Naive thymus-derived CD8-positive, alpha-beta T cell (primary cell): ENCODE data around the gene DDX31. TPM values are rescaled to one million over a fixed set of nuclear protein-coding genes. Genes with fewer than 3 reads are reported as not detected.

Experiments
- ATAC-seq, 2 donors: fragments of 150-1000 bp; cut with Tn5 transposase in 1 of 2; sonication (Bioruptor Pico), chemical (Tn5 transposase) in 1 of 2; 1 replicate in 1 of 2; 2 replicates in 1 of 2; pipeline ENCODE4 v1.10.0; 2021; ENCODE audit warnings: mild to moderate bottlenecking in 2 of 2, moderate library complexity in 2 of 2
- POLR2A ChIA-PET: fragments of 350-600 bp; sonication (Branson Sonifier 250); formaldehyde crosslinking; loops from one replicate; lab custom pipeline; 2021; ENCODE audit warnings: antibody characterized with exemption; lab: Charles Lee
- DNase-seq, 10 donors: peaks; one replicate each; pipeline versions ENCODE4 v3.0.0 to v3.0.0-alpha.2; 2020 to 2022
- H3K27ac Mint-ChIP-seq, 10 donors: one replicate each; pipeline ENCODE4 v1.8.0; 2020 to 2022; ENCODE audit warnings: mild to moderate bottlenecking in 10 of 10, mixed read lengths in 10 of 10, moderate library complexity in 4 of 10, inconsistent platforms in 1 of 10
- H3K27me3 Mint-ChIP-seq, 5 donors: one replicate each; pipeline ENCODE4 v1.8.0; 2021 to 2022; ENCODE audit warnings: mixed read lengths in 5 of 5
- H3K36me3 Mint-ChIP-seq, 3 donors: one replicate each; pipeline ENCODE4 v1.8.0; 2020 to 2022; ENCODE audit warnings: mixed read lengths in 3 of 3, mild to moderate bottlenecking in 2 of 3, inconsistent platforms in 1 of 3
- H3K4me1 Mint-ChIP-seq, 4 donors: one replicate each; pipeline ENCODE4 v1.8.0; 2021 to 2022; ENCODE audit warnings: mixed read lengths in 4 of 4
- H3K4me3 Mint-ChIP-seq, 10 donors: one replicate each; pipeline ENCODE4 v1.8.0; 2020 to 2022; ENCODE audit warnings: mild to moderate bottlenecking in 10 of 10, mixed read lengths in 10 of 10, moderate library complexity in 6 of 10, inconsistent platforms in 1 of 10
- H3K9me3 Mint-ChIP-seq, 9 donors: one replicate each; pipeline ENCODE4 v1.8.0; 2020 to 2022; ENCODE audit warnings: mixed read lengths in 9 of 9, mild to moderate bottlenecking in 3 of 9, inconsistent platforms in 1 of 9, moderate library complexity in 1 of 9
- polyA plus RNA-seq, 3 donors: library from polyadenylated mRNA; unstranded; fragments of 300-500 nt; fragmentation: Illumina TruSeq; gene quantifications; one replicate each; pipeline ENCODE4 v1.2.3, GENCODE V29; 2021
- total RNA-seq, 8 experiments: library from RNA in 2 of 8; stranded (reverse) in 2 of 8; gene quantifications; one replicate each; pipeline ENCODE4 v1.2.3 and lab custom pipeline; 2021 to 2026

DDX31 gene
- total and polyA plus RNA-seq, 5 experiments from 2014 or later, result 6.2 to 25.2 (median 9.7) TPM

DNA sequence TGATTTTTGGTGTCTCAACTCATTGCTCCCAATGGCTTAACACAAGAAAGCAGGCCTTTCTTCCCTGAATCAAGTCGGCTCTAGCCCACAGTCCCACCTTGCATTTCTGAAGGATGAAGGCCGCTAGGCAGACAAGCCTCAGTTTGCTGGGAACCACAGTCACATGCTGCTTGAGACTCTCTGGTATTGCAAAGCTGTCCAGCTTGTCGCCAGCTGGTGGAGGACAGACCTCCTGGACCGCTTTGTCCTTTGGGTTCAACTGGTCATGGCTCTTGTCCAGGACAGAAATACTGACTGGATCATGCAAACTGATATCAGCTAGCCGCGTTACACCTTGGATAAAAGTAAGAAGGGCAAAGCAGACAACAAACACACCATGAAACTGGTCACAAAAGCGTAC, 23.1 kb downstream of the DDX31 start:
- no peaks in the 10 kb centered on the region for H3K27me3 Mint-ChIP-seq
- no peaks in the 10 kb centered on the region for H3K9me3 Mint-ChIP-seq
- no peak overlapping the region for H3K27ac Mint-ChIP-seq
- POLR2A ChIA-PET, result no interaction called here
- H3K4me3 Mint-ChIP-seq, result no peak overlapping the region
- peaks cover 0 to 97% (median 51%) of the 10 kb centered on the region in 3 donors for H3K36me3 Mint-ChIP-seq
- ATAC-seq (no peak), DNase-seq (no peak)
- no peaks in the 10 kb centered on the region for H3K4me1 Mint-ChIP-seq

DNA sequence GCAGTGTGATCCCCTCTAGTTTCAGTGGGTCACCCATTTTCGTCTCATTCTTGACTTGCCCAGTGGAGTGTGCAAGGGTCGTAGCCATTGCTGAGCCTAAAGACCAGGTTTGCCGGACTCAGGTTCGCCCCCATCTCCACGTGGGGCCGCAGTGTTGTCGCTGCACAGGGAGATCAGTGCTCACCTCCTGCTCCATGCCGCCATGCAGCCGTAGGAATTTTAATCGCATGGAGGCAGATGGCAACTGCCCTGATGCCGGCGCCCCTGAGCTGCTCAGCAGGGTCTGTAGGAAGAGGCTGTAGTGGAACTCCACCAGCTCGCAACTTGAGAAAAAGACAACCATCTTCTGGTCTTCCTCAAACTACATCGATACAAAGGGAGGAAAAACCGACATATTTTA, 24.1 kb downstream of the DDX31 start:
- ATAC-seq, result no peak
- POLR2A ChIA-PET, result no interaction called here
- Mint-ChIP-seq H3K36me3 (peaks cover 5 to 97% (median 59%) of the 10 kb centered on the region in 3 donors), H3K27ac (no peak overlapping the region), H3K9me3 (no peaks in the 10 kb centered on the region), H3K4me1 (no peaks in the 10 kb centered on the region), H3K27me3 (no peaks in the 10 kb centered on the region), H3K4me3 (no peak overlapping the region)
- DNase-seq, result no peak

DNA sequence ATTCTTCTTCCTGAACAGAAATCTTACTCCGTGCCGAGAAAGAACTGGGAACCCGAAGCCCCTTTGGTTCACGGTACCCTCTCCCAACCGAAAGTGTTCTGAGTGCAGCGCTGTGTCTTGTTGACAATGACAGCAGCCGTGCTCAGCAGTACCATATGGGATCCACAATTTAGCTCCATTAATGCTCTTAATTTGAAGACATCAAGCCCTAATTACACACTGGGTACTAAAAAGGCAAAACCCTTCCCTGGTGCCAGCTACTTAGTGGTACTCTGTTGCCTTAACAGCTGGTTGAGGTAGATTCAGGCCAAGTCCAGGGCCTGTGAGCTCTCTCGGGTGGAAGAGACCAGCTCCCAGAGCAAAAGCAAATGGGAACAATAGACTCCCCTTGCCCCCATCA, 24.5 kb downstream of the DDX31 start:
- Mint-ChIP-seq H3K4me3 (no peak overlapping the region), H3K4me1 (no peaks in the 10 kb centered on the region), H3K36me3 (peaks cover 5 to 97% (median 61%) of the 10 kb centered on the region in 3 donors), H3K27ac (no peak overlapping the region), H3K27me3 (no peaks in the 10 kb centered on the region), H3K9me3 (no peaks in the 10 kb centered on the region)
- no peak for DNase-seq
- ATAC-seq, result no peak
- POLR2A ChIA-PET, result no interaction called here

DNA sequence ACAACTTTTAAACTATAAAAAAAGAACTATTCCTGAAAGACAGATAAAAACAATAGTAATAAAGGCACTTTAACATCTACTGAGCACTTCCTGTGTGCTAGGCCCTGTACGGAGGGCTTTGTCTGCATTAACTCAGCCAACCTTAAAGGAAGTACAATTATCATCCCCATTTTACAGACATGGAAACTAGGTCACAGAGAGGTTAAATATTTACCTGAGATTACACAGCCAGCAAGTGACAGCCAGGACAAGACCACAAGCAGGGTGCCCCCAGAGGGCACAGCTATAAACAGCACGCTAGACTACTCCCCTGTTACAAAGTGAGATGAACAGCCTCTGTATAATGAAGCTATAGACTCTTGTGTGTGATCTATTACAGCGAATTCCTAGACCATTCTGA, 25.5 kb downstream of the DDX31 start:
- peaks cover 5 to 97% (median 58%) of the 10 kb centered on the region in 3 donors for H3K36me3 Mint-ChIP-seq
- no peak for ATAC-seq

DNA sequence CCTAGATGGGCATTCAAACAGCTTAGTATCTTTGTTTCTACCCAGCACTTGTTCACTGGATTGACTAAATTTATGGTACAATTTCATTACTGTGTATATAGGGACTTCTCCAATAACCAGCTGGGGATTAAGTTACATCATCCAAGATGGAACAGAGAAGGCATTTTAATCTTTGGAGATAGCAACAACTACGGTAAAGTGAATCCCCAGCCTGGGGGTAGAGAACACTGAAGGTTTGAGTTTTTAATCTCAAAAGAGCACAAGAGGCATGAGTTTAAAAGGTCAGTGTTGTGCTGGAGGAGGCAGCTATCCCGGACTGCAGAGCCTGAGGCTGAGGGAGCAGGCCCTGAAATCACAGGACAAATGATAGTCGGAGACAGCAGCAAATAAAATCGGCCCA, 28.6 kb downstream of the DDX31 start:
- DNase-seq (no peak), ATAC-seq (no peak)
- Mint-ChIP-seq H3K36me3 (peaks cover 9 to 96% (median 42%) of the 10 kb centered on the region in 3 donors), H3K4me1 (no peaks in the 10 kb centered on the region), H3K9me3 (no peaks in the 10 kb centered on the region), H3K27me3 (no peaks in the 10 kb centered on the region), H3K27ac (no peak overlapping the region), H3K4me3 (no peak overlapping the region)
- POLR2A ChIA-PET, result no interaction called here

More for the DNA sequence above, 25.5 kb downstream of the DDX31 start:
- no peaks in the 10 kb centered on the region for H3K27me3 Mint-ChIP-seq
- POLR2A ChIA-PET, result no interaction called here
- H3K27ac Mint-ChIP-seq, result no peak overlapping the region
- H3K4me1 Mint-ChIP-seq, result no peaks in the 10 kb centered on the region
- no peak for DNase-seq
- H3K4me3 Mint-ChIP-seq, result no peak overlapping the region
- H3K9me3 Mint-ChIP-seq, result no peaks in the 10 kb centered on the region

DNA sequence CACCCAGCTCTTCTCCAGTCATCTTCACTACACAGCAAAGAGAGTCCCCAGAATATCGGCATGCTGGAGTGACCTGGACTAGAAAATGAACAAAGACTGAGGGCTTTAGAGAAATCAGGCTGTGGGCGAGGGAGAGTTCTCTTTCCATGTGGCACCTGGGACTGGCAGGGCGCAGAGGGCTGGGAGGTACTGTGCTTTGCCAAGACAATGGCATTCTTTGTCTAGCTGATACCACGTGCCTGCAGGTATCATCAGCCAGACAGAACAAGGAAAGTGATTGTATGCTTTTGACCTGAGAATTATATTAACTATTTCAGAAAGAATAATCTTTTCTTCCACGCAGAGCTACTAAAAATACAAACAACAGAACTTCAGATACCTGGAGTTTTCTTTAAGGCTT, 30.5 kb downstream of the DDX31 start:
- H3K36me3 Mint-ChIP-seq, result peaks cover 9 to 93% (median 29%) of the 10 kb centered on the region in 3 donors
- H3K9me3 Mint-ChIP-seq, result no peaks in the 10 kb centered on the region
- H3K27ac Mint-ChIP-seq, result no peak overlapping the region
- H3K4me3 Mint-ChIP-seq, result no peak overlapping the region
- DNase-seq, result no peak
- POLR2A ChIA-PET, result no interaction called here
- H3K4me1 Mint-ChIP-seq, result no peaks in the 10 kb centered on the region
- H3K27me3 Mint-ChIP-seq, result no peaks in the 10 kb centered on the region
- no peak for ATAC-seq

DNA sequence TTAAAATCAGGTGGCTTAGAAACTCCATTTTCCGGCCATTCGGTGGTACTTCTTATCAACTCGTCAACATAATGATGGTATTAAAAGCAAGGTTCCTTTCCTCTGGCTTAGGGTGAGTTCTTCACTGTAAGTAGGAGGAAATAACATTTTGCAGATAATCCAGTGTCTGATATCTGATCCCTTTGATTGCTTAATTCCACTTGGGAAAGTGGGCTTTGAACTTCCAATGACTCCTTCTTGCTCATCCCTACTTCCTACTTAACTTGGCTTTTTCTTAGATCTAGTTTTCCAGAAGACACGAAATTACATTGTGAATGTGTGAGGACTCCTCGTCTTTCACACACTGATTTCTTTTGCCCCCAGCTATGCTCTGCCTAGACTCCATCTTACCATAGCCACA, 31.5 kb downstream of the DDX31 start:
- ATAC-seq, result no peak
- Mint-ChIP-seq H3K27me3 (no peaks in the 10 kb centered on the region), H3K27ac (no peak overlapping the region), H3K4me3 (no peak overlapping the region), H3K4me1 (no peaks in the 10 kb centered on the region), H3K36me3 (peaks cover 9 to 93% (median 27%) of the 10 kb centered on the region in 3 donors), H3K9me3 (no peaks in the 10 kb centered on the region)
- no peak for DNase-seq
- POLR2A ChIA-PET, result no interaction called here

DNA sequence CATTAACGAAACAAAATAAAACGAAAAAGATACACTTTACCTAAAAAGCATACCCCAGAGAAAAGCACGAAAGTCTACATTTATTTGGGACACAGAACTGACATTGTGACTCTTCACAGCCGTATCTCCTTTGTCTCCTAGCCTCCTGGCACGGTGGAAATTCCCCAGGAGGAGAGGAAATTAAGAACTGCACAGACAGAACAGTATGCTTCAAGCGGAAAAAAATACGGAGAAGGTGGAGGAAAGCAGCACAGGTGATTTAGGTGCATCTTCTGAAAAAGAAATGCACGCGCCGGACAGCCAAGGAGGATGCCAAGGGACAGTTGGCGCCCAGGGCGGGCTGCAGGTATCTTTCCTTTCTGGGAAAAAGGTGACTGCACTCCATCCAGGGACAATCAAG, 32.0 kb downstream of the DDX31 start:
- DNase-seq (no peak), ATAC-seq (no peak)
- H3K36me3 Mint-ChIP-seq, result peaks cover 9 to 92% (median 27%) of the 10 kb centered on the region in 3 donors
- no peaks in the 10 kb centered on the region for H3K4me1 Mint-ChIP-seq
- POLR2A ChIA-PET, result no interaction called here
- no peak overlapping the region for H3K27ac Mint-ChIP-seq
- H3K27me3 Mint-ChIP-seq, result no peaks in the 10 kb centered on the region
- H3K4me3 Mint-ChIP-seq, result no peak overlapping the region
- H3K9me3 Mint-ChIP-seq, result no peaks in the 10 kb centered on the region

DNA sequence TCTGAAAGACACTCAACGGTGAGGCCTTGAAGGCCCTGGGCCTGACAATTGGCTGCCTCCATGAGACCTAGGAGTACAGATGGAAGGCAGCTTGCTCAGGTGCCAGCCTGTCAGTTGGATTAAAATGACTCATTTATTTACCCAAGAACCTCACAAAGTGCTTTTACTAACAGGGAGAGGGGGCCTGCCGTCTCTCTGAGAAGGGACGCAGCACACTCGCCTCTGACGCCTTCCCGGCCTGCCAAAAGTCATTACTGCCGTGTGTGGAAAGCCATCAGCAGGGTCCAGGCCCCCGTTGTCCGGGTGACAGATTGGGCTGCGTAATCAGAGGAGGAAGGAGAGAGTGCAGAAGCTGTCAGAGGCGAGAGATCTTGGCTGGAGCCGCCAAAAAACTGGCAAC, 32.4 kb downstream of the DDX31 start:
- no peaks in the 10 kb centered on the region for H3K27me3 Mint-ChIP-seq

DNA sequence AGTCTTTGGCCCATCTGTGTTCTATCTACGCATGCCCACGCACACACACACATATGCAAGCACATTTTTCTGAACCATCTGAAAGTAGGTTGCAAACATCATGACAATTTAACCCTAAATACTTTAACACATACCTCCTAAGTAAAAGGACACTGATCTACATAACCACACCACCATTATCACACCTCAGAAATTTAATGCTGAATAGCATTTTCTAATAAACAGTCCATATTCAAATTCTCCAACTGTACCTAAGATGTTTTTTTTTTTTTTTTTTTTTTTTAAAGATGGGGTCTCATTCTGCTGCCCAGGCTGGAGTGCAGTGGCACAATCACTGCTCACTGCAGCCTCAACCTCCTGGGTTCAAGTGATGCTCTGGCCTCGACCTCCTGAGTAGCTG, 35.5 kb downstream of the DDX31 start:
- H3K36me3 Mint-ChIP-seq, result peaks cover 3 to 93% (median 26%) of the 10 kb centered on the region in 3 donors
- no peak overlapping the region for H3K4me3 Mint-ChIP-seq
- H3K27me3 Mint-ChIP-seq, result no peaks in the 10 kb centered on the region
- POLR2A ChIA-PET, result no interaction called here
- no peak overlapping the region for H3K27ac Mint-ChIP-seq
- ATAC-seq (no peak), DNase-seq (no peak)
- no peaks in the 10 kb centered on the region for H3K9me3 Mint-ChIP-seq
- H3K4me1 Mint-ChIP-seq, result no peaks in the 10 kb centered on the region

More for the DNA sequence above, 32.4 kb downstream of the DDX31 start:
- H3K4me1 Mint-ChIP-seq, result no peaks in the 10 kb centered on the region
- DNase-seq, result no peak
- H3K27ac Mint-ChIP-seq, result no peak overlapping the region
- H3K36me3 Mint-ChIP-seq, result peaks cover 9 to 92% (median 27%) of the 10 kb centered on the region in 3 donors
- ATAC-seq, result no peak
- H3K4me3 Mint-ChIP-seq, result no peak overlapping the region
- no peaks in the 10 kb centered on the region for H3K9me3 Mint-ChIP-seq
- POLR2A ChIA-PET, result no interaction called here

DNA sequence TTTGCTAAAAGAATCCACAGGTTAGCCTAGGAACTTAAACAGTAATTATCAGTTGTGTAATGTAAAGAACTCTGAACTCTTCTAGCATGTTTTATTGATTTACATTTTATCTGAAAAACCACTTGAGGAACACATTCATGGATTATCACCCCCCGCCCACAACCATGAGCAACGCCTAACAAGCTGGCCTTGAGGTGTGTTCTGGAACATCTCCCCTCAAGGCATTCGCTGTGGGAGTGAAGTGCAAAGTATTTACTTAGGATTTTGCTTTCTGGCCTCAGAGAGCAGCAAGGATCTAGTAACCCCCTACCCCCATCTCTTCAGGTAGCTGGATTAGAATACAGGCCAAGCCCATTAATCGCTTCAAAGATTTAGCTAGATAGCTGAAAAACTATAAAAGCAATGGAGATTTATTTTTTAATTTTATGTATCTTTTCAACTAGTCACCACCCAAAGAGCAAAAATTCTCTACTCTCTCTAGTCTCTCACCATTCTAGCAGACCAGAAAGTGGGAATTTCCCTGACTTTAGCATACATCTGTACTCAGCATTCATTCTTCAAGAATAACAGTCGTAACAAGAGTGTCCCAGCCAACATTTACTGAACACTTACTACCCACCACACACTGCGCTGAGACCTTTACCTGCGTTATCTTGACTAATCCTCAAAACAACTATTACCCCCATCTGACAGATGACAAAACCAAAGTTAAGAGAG, 37.2 kb downstream of the DDX31 start:
- Mint-ChIP-seq H3K4me3 (no peak overlapping the region), H3K27ac (peak overlapping the region in 2 of 10 donors; percentile 22 to 61), H3K36me3 (peaks cover 0 to 93% (median 34%) of the 10 kb centered on the region in 3 donors), H3K4me1 (no peaks in the 10 kb centered on the region), H3K9me3 (no peaks in the 10 kb centered on the region), H3K27me3 (no peaks in the 10 kb centered on the region)
- no peak for ATAC-seq
- POLR2A ChIA-PET, result interaction anchor here (0.8 kb wide), 1 partner anchor 315 kb away, joined by 3 read pairs; no protein-coding TSS in a partner anchor
- no peak for DNase-seq

DNA sequence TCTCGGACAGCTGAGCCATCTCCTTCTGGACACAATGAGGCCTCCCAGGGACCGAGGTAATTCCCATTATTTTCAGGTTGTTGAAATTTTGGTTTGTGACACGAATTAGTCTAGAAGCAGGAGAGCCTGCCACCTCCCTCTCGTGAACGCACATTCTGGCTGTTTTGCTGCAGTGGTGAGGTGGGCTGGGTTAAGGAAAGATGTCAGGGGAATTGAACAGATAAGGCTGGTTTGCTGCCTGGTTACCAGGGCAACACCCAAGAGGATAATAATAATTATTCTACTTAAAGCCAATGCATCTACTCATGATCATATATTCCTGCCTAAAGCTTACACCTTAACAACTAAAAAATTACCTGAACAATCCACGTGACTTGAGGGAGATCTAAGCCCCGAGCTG, 38.1 kb downstream of the DDX31 start:
- Mint-ChIP-seq H3K4me1 (no peaks in the 10 kb centered on the region), H3K27me3 (no peaks in the 10 kb centered on the region), H3K9me3 (no peaks in the 10 kb centered on the region), H3K4me3 (no peak overlapping the region), H3K27ac (no peak overlapping the region), H3K36me3 (peaks cover 0 to 93% (median 36%) of the 10 kb centered on the region in 3 donors)
- POLR2A ChIA-PET, result no interaction called here
- ATAC-seq (no peak), DNase-seq (no peak)

DNA sequence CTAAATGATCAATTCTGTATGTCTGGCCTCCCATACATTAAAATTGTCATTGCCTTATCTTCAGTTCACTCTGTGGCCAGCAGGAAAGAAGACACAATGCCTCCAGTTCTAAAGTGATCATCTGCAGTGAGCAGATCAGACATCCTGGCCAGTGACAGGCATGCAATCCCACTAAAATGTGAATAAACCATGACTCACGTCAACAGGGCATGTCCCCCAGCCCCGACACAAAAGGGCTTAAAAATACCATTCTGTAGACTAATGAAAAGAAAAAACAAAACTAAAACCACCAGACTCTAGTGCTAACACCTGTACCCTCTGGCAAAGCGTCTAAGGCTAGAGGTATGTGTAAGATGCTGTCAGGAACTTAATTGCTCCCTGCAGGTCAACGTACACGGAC, 38.5 kb downstream of the DDX31 start:
- DNase-seq, result no peak
- H3K4me1 Mint-ChIP-seq, result no peaks in the 10 kb centered on the region
- peaks cover 2 to 93% (median 38%) of the 10 kb centered on the region in 3 donors for H3K36me3 Mint-ChIP-seq
- H3K27ac Mint-ChIP-seq, result no peak overlapping the region
- no peaks in the 10 kb centered on the region for H3K9me3 Mint-ChIP-seq
- H3K27me3 Mint-ChIP-seq, result no peaks in the 10 kb centered on the region
- no peak overlapping the region for H3K4me3 Mint-ChIP-seq
- POLR2A ChIA-PET, result no interaction called here
- no peak for ATAC-seq

DNA sequence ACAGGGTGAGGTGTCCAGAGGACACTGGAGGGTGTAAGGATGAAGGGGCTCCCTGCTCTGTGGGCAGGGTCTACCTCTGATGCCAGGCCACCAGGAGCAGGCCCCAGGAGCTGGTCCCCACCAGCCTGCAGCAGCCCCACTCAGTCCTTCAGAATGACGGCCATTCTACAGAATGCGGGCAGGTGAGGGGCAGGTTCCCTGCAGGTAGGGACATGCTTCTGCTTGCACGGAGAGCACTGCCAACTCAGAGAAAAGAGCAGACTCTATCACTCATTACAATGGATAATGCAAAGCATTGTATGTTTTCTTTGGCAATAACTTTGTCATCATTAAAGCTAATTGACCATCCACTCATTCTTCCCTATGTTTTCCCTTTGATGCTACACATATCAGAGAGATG, 39.0 kb downstream of the DDX31 start:
- ATAC-seq, result no peak
- no peaks in the 10 kb centered on the region for H3K4me1 Mint-ChIP-seq
- no peak overlapping the region for H3K4me3 Mint-ChIP-seq
- no peaks in the 10 kb centered on the region for H3K27me3 Mint-ChIP-seq
- H3K9me3 Mint-ChIP-seq, result no peaks in the 10 kb centered on the region
- DNase-seq, result no peak
- H3K36me3 Mint-ChIP-seq, result peaks cover 5 to 95% (median 39%) of the 10 kb centered on the region in 3 donors
- POLR2A ChIA-PET, result no interaction called here
- H3K27ac Mint-ChIP-seq, result no peak overlapping the region
